ENCODE results near the gene HPCAL1.

The HPCAL1 gene

GRCh38 chr2:10300997-10301940 lies 1.4 kb upstream of the HPCAL1 start:
- peak in 1 of 58 donors; percentile 32 for DNase-seq

GRCh38 chr2:10301941-10302478 lies 694 bp upstream of the HPCAL1 start:
- DNase-seq = peak in 11 of 58 donors; percentile 15 to 71 (median 36)

- DNase-seq = peak in 2 of 58 donors; percentile 6 to 20
These were observed 533 bp downstream of the HPCAL1 start for GRCh38 chr2:10303181-10303693.

- peak in 33 of 58 donors; percentile 14 to 51 (median 31) for DNase-seq
These were observed 1.1 kb downstream of the HPCAL1 start for GRCh38 chr2:10303694-10304378.

- no peak for DNase-seq
These were observed 2.0 kb downstream of the HPCAL1 start for GRCh38 chr2:10304458-10305253.

GRCh38 chr2:10305254-10305635 lies 2.5 kb downstream of the HPCAL1 start:
- no peak for DNase-seq

GRCh38 chr2:10305715-10306114 lies 3.0 kb downstream of the HPCAL1 start:
- DNase-seq = no peak

GRCh38 chr2:10306901-10307463 lies 4.3 kb downstream of the HPCAL1 start:
- DNase-seq = no peak

- no peak for DNase-seq
These were observed 5.0 kb downstream of the HPCAL1 start for GRCh38 chr2:10307561-10308156.

GRCh38 chr2:10308866-10309265 lies 6.2 kb downstream of the HPCAL1 start:
- DNase-seq = no peak

GRCh38 chr2:10309286-10309685 lies 6.6 kb downstream of the HPCAL1 start:
- DNase-seq = no peak

- DNase-seq = no peak
These were observed 7.7 kb downstream of the HPCAL1 start for GRCh38 chr2:10310309-10310888.

GRCh38 chr2:10311736-10312135 lies 9.0 kb downstream of the HPCAL1 start:
- no peak for DNase-seq

GRCh38 chr2:10312437-10312957 lies 9.8 kb downstream of the HPCAL1 start:
- DNase-seq = no peak

- no peak for DNase-seq
These were observed 13.6 kb downstream of the HPCAL1 start for GRCh38 chr2:10316336-10316735.

GRCh38 chr2:10316860-10317259 lies 14.2 kb downstream of the HPCAL1 start:
- DNase-seq = no peak

- no peak for DNase-seq
These were observed 14.9 kb downstream of the HPCAL1 start for GRCh38 chr2:10317646-10318045.

GRCh38 chr2:10318345-10318744 lies 15.6 kb downstream of the HPCAL1 start:
- DNase-seq = no peak

GRCh38 chr2:10319892-10320574 lies 17.3 kb downstream of the HPCAL1 start:
- no peak for DNase-seq
